Raji (cell line): ENCODE measurements around the gene CHST9.

Experiments used
- POLR2A ChIP-seq: IDR thresholded peaks from 2 replicates; pipeline ENCODE4 v1.6.1; 2011; ENCODE audit warnings: low read depth, low read length, control low read depth; ENCODE audit not compliant: insufficient read depth

CHST9 gene

DNA sequence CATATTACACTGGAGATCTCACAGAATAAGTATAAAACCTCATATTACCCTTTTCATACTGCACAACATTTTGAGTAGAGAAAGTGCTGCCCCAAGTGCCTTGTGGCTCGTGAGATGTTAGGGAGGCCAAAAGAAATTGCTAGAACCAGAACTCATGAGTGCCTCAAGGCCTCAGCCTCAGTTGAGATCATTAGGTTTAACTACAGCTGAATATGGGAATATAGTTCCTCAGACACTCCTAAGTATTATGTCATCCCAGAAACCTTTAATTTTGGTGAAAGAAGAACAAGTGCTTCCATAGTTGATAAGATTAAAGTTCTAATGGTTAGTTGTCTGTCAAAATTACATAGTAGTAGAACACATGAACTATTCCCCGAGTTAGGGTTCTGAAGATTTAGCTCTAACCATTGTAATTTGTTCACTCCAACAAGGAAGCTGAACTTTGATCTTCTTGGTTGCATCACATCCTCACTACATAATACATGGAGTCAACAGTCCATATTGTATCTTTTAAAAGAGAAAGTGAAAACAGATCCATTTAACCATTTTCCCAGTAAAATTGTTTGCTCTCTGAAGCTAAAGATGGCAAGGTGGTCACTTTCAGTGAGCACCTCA is 310.0 kb downstream of the CHST9 start:
- no peak for TF ChIP-seq POLR2A

DNA sequence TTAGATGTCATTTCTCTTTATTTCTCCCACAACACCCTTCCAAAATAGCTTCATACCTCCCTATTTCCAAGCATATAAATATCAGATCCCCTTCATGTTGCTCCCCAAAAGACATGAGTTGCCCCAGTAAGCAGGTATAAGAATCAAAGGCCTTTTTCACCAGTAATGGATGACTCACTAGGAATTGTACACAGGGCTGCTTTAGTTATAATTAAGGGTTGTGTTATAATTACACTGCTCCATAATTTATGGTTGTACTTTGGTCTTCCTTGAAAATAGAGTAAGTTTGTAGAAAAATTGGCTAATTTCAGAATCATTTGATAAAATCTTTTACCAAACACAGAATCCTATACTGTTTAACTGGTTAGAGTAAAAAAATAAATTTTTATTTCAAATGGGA is 310.8 kb downstream of the CHST9 start:
- TF ChIP-seq POLR2A, result no peak

DNA sequence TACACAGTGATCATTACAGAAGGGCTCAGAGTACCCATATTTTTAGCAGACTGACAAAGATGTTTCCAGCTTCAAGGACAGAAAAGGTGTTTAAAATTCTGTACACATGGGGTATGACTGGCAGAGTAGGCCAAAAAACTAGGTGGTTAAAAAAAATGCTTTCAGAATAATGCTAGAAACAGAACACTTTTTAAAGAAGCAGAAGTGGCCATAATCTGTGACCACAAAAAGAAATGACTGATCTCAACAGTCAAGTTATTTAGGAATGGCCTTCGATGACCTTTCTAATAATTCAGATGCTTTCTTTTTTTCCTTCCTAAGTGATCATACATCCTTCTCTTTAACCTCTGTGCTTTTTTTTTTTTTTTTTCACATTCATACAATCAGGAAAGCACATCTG is 315.5 kb downstream of the CHST9 start:
- no peak for TF ChIP-seq POLR2A

DNA sequence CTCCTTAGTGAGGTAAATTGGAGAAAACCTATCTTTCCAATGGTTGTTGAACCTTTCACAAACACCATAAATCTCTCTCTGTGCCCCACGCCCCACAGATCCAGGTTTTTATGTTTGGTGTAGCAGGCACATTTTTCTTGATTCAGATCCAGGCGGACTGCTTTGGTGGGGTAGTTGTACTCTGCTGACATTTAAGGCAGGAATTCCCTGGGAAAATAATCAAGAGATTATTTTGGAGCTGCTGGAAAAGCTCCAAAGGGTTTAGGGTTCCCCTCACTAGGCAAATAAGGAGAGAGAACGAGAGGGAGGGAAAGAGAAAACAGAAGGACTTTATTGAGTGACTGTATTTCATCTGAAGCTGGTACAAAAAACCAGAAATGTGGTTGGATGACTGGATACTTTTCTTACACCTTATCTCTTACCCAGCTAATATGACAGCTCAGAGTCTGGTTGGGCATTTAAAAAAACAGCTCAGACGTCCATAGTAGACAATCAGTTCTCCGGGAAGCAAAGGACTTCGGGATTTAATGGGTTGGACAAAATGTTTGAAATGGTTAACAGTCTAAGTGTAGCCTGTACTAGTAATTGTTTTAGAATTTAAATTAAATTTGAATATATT is 316.0 kb downstream of the CHST9 start:
- no peak for TF ChIP-seq POLR2A

DNA sequence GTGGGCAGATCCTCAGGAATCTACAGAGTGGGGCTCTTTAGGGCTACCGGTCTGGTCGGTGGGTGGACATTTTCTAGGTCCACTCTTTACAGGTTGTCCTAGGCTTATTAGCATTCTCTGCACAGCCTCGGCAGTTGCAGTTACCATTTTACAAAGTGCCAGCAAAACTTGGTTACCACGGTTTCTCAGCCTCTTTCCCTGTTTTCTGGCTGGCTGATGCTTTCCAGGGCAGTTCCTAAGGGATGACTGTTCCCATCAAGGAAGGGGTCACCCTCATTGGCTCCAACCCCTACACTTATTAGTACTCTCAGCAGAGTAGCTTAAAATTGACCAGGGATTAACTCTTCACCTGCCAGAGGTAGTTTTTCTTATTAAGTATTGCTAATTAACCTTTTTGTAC is 317.6 kb downstream of the CHST9 start:
- no peak for TF ChIP-seq POLR2A

DNA sequence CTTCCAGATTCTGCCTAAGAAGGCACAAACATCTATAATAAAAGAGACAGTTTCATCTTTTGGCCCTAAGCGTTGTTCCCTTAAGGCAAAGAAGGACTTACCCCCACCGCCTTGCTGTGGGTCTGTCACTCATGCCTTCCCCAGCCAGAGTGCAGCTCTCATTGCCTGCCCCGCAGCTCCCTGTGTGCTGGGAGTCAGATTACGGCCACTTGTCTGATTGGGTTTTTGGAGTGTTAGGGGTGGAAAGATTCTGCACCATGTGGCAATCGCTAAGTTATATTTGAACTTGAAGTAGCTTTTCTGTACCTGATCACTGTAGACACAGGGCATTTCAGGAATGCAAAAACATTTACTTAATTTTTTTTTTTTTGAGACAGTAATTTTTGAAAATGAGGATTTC is 319.6 kb downstream of the CHST9 start, which contains the start of gene AQP4:
TSS of gene AQP4 (minus strand) at position 151 of the 400 bp plus-strand sequence. CDS start at position 133, 18 bp downstream.
- TF ChIP-seq POLR2A, result no peak

DNA sequence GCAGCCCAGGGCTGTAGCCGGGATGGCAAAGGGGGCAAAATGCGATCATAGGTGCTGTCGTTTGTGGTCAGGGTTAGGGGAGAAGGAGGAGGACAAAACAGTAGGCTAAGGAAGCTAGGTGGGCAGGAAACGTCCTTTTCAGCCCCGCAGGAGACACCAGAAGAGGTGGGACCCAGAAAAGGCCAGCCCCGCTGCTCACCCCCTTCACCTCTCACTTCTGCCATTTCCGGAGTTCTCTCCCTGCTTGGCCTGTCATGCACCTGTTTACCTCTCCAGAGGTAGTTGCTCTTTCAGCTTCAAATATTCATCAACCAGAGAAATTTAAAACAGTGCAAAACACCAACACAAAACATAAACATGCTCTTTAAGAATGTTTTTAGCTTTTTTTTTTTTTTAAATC is 320.4 kb downstream of the CHST9 start:
- TF ChIP-seq POLR2A, result no peak

DNA sequence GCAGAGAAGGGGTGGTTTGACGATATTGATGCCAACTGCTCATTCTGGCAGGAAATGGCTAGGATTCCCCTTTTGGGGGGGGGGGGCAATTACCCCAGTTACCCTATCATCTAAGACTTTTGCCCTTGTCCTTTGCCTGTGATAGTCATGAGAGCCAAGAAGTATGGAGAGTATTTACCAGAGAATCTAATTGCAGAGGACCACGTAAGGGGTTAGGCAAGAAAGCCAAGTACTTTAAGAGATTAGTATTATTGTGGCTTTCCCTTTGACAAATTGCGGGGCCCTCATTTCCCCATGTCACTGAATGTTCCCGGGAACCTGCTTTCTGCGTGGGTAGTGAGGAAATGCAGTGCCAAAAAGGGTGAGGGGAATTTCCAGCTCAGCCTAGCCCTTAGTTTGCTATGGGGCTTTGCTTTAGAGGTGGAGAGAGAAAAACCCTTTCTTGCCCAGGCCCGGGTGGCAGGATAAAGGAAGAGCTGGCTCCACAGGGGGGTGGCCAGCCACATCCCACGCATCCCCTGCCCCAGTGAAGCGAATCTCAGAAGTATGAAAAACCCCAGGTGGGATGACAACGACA is 321.1 kb downstream of the CHST9 start:
- TF ChIP-seq POLR2A, result no peak

DNA sequence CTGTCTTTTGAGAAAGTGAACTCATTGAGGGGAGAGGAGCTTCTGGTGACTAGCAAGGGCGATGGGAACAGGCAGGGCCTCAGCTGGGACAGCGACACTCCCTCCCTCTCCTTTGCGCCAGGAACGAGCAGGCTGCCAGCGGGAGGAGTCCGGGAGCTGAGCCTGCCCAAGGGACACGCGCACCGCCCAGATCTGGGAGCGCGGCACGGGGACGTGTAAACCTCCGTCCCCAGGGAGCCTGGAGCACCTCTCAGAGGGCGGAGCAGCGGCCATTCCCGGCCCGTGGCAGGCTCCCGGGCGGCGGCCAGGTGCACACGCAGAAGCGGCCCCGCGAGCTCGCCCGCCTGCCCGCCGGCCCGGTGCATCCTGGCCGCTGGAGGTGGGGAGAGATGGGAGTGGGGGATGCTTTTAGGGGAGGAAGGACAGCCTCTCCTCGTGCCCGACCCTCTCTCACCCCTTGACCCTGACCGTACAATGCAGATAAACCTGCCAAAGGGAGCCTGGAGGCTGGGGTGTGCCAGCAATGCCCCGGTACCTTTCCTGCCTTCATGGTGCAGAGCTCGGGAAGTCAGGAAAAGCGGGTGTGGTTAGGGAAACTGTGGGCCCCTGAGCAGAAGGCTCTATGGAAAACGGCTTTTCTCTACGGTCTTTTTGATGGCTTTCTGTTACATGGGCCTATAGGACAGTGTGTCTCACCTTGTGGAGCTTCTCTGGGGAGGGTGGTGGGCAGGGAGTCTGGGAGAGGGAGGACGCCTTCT is 321.8 kb downstream of the CHST9 start:
- no peak for TF ChIP-seq POLR2A

DNA sequence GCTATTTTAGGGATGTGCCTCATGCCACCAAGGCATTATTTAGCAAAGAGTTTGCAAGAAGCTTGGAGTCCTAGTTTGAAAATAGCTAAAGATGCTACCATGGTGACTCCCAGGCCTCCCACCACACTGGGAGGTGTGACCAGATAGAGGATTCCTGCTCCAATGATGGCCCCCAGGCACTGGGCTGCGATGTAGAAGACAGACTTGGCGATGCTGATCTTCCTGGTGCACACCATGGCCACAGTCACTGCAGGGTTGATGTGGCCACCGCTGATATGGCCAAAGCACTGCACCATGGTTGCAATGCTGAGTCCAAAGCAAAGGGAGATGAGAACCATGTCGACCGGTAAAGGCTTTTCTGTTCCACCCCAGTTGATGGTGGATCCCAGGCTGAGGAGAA is 323.0 kb downstream of the CHST9 start:
- TF ChIP-seq POLR2A, result no peak
